Spleen (tissue), 11 donors: ENCODE data around the gene LIN7A. TPM values are rescaled to one million over a fixed set of nuclear protein-coding genes. Genes with fewer than 3 reads are reported as not detected.

Experiments
- DNase-seq: peaks from one replicate; pipeline ENCODE4 v3.0.0-alpha.2; 2020
- H3K27ac ChIP-seq, 8 donors: fragments of 200-600 bp; sonication (generic) in 7 of 8; 1 replicate in 4 of 8; 2 replicates in 4 of 8; pipeline versions ENCODE4 v1.5.0 to v1.8.0; 2016 to 2021; ENCODE audit warnings: inconsistent platforms in 4 of 8, mild to moderate bottlenecking in 4 of 8, moderate library complexity in 1 of 8
- H3K27me3 ChIP-seq, 7 donors: fragments of 200-600 bp; sonication (generic) in 6 of 7; replicated peaks in 1 of 7; 1 replicate in 4 of 7; 2 replicates in 3 of 7; pipeline versions ENCODE4 v1.5.0 to v1.8.0; 2016 to 2021; ENCODE audit warnings: inconsistent platforms in 3 of 7, mild to moderate bottlenecking in 1 of 7
- H3K36me3 ChIP-seq, 6 donors: fragments of 200-600 bp; sonication (generic) in 5 of 6; 1 replicate in 4 of 6; 2 replicates in 2 of 6; pipeline versions ENCODE4 v1.5.0 to v1.8.0; 2016 to 2021; ENCODE audit warnings: inconsistent platforms in 2 of 6
- H3K4me1 ChIP-seq, 6 donors: fragments of 200-600 bp; sonication (generic) in 5 of 6; 1 replicate in 3 of 6; 2 replicates in 3 of 6; pipeline versions ENCODE4 v1.5.0 to v1.8.0; 2016 to 2021; ENCODE audit warnings: inconsistent platforms in 3 of 6
- H3K4me3 ChIP-seq, 8 donors: fragments of 200-600 bp; sonication (generic) in 7 of 8; 1 replicate in 4 of 8; 2 replicates in 4 of 8; pipeline versions ENCODE4 v1.5.0 to v1.8.0; 2016 to 2021; ENCODE audit warnings: inconsistent platforms in 4 of 8, mild to moderate bottlenecking in 4 of 8, moderate library complexity in 2 of 8
- H3K9me3 ChIP-seq, 8 donors: fragments of 200-600 bp; sonication (generic) in 7 of 8; 1 replicate in 4 of 8; 2 replicates in 4 of 8; pipeline versions ENCODE4 v1.5.0 to v1.8.0; 2016 to 2021; ENCODE audit warnings: inconsistent platforms in 4 of 8
- POLR2A ChIP-seq, 3 donors: fragments of 450-650 bp; IDR thresholded peaks; one replicate each; pipeline ENCODE4 v1.5.1; 2017; ENCODE audit warnings: antibody characterized with exemption in 3 of 3, mild to moderate bottlenecking in 1 of 3
- POLR2AphosphoS5 ChIP-seq, 3 donors: sonication (generic); formaldehyde crosslinking; IDR thresholded peaks; one replicate each; pipeline ENCODE4 v1.5.1; 2017; ENCODE audit warnings: antibody characterized with exemption in 3 of 3
- WGBS, 5 donors: extraction: QIAGEN DNeasy Blood & Tissue Kit in 3 of 5; methylation state at CpG; one replicate each; pipeline versions ENCODE4 v1.1.5 to v1.1.7; 2013 to 2018; 5-methylcytosine and 5-hydroxymethylcytosine counted together
- intact Hi-C: fragments of 100-400 bp; cut with DNase I; formaldehyde crosslinking; loops from one replicate; pipeline ENCODE4 v1.15.0; 2023; ENCODE audit warnings: low total_unique reads
- microRNA-seq, 3 donors: library from miRNA; unstranded; fragments of <30 nt; microRNA quantifications; one replicate each; pipeline versions ENCODE4 to v1.1.0, GENCODE V29; 2019 to 2020
- polyA plus RNA-seq, 3 donors: library from polyadenylated mRNA; stranded (reverse); fragments of 200-250 nt; gene quantifications; one replicate each; pipeline ENCODE4 v1.2.1, GENCODE V29; 2013
- small RNA-seq, 4 donors: library from RNA; depleted of rRNA; stranded (forward); fragments of <200 nt; gene quantifications; one replicate each; pipeline ENCODE3, GENCODE V24; 2016
- total RNA-seq, 7 donors: library from RNA; depleted of rRNA in 3 of 7; stranded (reverse); fragments of >200 nt in 3 of 7; fragmentation: NEBNext Ultra II Directional in 4 of 7; extraction: Animal tissue kit (Norgen Biotek cat#: 25700) in 4 of 7; gene quantifications; one replicate each; pipeline versions ENCODE4 v1.1.0 to v1.2.1, GENCODE V29; 2016 to 2021
- TF ChIP-seq, protein P1 (sequence below), 11 experiments: fragments of 200-600 bp in 7 of 11; fragments of 450-650 bp in 4 of 11; sonication (generic) in 4 of 11; IDR thresholded peaks in 8 of 11; conservative IDR thresholded peaks in 3 of 11; 1 replicate in 7 of 11; 2 replicates in 4 of 11; pipeline versions ENCODE4 v1.4.0 to v1.8.0; 2016 to 2021; ENCODE audit warnings: antibody characterized with exemption in 11 of 11, inconsistent platforms in 4 of 11, mild to moderate bottlenecking in 1 of 11
- donor health status: healthy with polysubstance abuse.
- donor health status: DM: no; HTN: no; CAD: no; lungs with moderate emphysema.
- donor health status: DM: no; HTN: no; CAD: no.
- donor health status: Bipolar disorder and iron deficiency.
- donor health status: healthy.
- donor health status: DM: no; HTN: no; CAD: no.
- donor health status: DM: yes; HTN: yes; CAD: no.

Gene LIN7A
- total and polyA plus RNA-seq, 10 donors, result 1.7 to 31.6 (median 13.1) TPM

DNA sequence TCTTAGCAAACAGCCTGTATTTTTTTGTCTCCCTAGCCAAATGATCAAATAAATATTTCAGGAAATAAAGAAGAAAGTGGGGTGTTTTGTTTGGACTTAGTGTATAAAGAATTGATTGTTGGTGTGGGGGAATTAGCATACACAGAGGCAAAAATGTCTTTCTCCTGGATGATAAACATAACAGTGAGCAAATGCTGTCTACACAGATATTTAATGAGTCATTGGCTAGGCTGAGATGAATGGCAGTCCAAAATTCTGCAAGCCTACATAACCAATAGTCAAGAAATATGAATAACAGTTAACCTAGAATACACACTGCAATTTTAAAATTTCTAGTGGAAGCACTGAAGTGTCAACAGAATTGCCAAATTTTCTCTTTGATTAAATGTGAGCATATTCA is 185.3 kb downstream of the LIN7A start:
- Histone ChIP-seq H3K27me3 (no peaks in the 10 kb centered on the region), H3K36me3 (no peaks in the 10 kb centered on the region), H3K4me1 (no peaks in the 10 kb centered on the region), H3K9me3 (no peaks in the 10 kb centered on the region), H3K27ac (no peak overlapping the region), H3K4me3 (no peak overlapping the region)
- TF ChIP-seq POLR2AphosphoS5 (IDR thresholded peaks at IDR 0.05), result no peak
- TF ChIP-seq, protein P1, sequence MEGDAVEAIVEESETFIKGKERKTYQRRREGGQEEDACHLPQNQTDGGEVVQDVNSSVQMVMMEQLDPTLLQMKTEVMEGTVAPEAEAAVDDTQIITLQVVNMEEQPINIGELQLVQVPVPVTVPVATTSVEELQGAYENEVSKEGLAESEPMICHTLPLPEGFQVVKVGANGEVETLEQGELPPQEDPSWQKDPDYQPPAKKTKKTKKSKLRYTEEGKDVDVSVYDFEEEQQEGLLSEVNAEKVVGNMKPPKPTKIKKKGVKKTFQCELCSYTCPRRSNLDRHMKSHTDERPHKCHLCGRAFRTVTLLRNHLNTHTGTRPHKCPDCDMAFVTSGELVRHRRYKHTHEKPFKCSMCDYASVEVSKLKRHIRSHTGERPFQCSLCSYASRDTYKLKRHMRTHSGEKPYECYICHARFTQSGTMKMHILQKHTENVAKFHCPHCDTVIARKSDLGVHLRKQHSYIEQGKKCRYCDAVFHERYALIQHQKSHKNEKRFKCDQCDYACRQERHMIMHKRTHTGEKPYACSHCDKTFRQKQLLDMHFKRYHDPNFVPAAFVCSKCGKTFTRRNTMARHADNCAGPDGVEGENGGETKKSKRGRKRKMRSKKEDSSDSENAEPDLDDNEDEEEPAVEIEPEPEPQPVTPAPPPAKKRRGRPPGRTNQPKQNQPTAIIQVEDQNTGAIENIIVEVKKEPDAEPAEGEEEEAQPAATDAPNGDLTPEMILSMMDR (IDR thresholded peaks at IDR 0.05 in 8 of 11, conservative IDR thresholded peaks at IDR 0.05 in 3 of 11), result no peak
- intact Hi-C loops, result no loop called here
- no peak for DNase-seq

DNA sequence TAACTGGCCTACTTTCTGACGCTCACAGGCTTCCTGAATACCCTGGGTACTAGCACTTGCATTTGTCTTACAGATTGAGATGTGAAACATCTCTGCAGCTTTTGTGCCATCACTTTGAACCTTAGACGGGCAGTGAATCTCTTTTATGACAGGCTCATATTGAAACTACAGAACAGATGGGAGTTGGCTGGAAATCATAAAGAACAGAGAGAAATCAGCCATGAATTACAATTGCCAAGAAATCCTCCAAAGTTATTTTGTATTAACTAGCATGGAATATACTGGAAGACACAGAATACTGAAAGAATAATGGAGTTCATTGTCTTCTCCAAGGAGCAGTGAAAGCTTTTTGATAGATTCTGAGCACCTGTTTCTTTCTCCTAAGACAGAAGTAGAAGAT is 188.3 kb downstream of the LIN7A start:
- TF ChIP-seq POLR2A (IDR thresholded peaks at IDR 0.05), result no peak
- no peak for TF ChIP-seq POLR2AphosphoS5 (IDR thresholded peaks at IDR 0.05)
- TF ChIP-seq, protein P1 (IDR thresholded peaks at IDR 0.05 in 8 of 11, conservative IDR thresholded peaks at IDR 0.05 in 3 of 11), result no peak
- no peak overlapping the region for H3K4me3 ChIP-seq
- no peak for DNase-seq
- no peaks in the 10 kb centered on the region for H3K36me3 ChIP-seq
- intact Hi-C loops, result no loop called here
- H3K27ac ChIP-seq, result no peak overlapping the region
- no peaks in the 10 kb centered on the region for H3K9me3 ChIP-seq
- H3K27me3 ChIP-seq, result no peaks in the 10 kb centered on the region
- WGBS, 5 donors, result 76 to 90% (median 81%) methylated on average over 2 of the region's 2 CpGs
- H3K4me1 ChIP-seq, result no peaks in the 10 kb centered on the region

DNA sequence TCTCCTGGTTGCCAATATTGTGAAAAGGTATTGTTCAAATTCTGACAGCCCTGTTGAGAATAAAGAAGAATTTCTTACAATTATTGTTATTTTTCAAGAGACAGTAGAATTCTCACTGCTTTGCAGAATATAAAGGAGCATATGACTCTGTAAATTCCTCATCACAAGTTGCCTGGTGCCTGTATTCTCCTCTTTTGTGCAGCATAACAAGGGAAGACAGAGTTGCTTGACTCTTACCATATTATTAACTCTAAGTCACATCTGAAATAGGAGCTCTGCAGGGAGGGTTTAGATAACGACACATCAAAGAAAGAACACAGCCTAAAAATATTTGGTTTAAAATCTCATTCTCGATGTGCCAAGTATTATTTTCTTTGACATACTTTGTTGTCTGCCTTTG is 189.9 kb downstream of the LIN7A start:
- H3K36me3 ChIP-seq, result no peaks in the 10 kb centered on the region
- WGBS, 5 donors, result 75 to 84% (median 78%) methylated on average over 2 of the region's 2 CpGs
- DNase-seq, result no peak
- TF ChIP-seq, protein P1 (IDR thresholded peaks at IDR 0.05 in 8 of 11, conservative IDR thresholded peaks at IDR 0.05 in 3 of 11), result no peak
- TF ChIP-seq POLR2AphosphoS5 (IDR thresholded peaks at IDR 0.05), result no peak
- no peak for TF ChIP-seq POLR2A (IDR thresholded peaks at IDR 0.05)
- no peak overlapping the region for H3K27ac ChIP-seq
- H3K9me3 ChIP-seq, result no peaks in the 10 kb centered on the region
- intact Hi-C loops, result no loop called here
- no peak overlapping the region for H3K4me3 ChIP-seq
- H3K4me1 ChIP-seq, result no peaks in the 10 kb centered on the region
- no peaks in the 10 kb centered on the region for H3K27me3 ChIP-seq

DNA sequence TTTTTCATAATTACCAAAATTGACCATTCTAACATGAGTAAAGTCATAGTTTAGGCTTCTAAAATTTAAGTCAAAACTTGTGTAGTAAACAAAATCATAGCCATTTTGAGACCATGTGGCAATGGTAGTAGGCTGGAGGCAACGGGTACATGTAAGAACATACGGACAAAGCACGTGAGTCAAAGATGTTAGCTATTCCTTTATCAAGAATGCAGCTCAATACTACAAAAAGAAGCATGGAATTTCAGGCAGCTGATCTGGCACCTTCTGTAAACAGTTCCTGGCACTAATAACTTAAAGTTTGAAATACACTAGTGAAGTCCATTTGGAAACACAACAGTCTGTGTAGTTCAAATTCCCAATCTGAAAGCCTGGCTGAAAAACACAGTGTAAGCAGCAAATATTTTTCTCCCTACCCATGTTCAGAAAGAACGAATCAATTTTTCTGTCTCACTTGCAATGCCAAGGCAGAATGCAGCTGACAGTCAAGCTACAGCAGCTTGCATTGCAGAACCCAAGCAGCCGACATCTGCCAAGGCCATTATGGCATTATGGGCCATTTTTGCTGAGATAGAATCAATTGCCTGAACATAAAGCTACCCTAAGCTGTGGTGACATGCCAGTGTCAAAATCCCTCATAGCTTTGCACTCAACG is 191.8 kb downstream of the LIN7A start:
- no peak for DNase-seq
- 70 to 79% (median 72%) methylated on average over 6 of the region's 6 CpGs for WGBS, 5 donors
- intact Hi-C loops, result no loop called here
- H3K4me3 ChIP-seq, result no peak overlapping the region
- no peaks in the 10 kb centered on the region for H3K4me1 ChIP-seq
- no peak for TF ChIP-seq POLR2AphosphoS5 (IDR thresholded peaks at IDR 0.05)
- TF ChIP-seq, protein P1 (IDR thresholded peaks at IDR 0.05 in 8 of 11, conservative IDR thresholded peaks at IDR 0.05 in 3 of 11), result no peak
- no peak for TF ChIP-seq POLR2A (IDR thresholded peaks at IDR 0.05)
- no peaks in the 10 kb centered on the region for H3K27me3 ChIP-seq
- no peaks in the 10 kb centered on the region for H3K9me3 ChIP-seq
- H3K36me3 ChIP-seq, result no peaks in the 10 kb centered on the region
- no peak overlapping the region for H3K27ac ChIP-seq

Small RNA genes within 50 kb of the gene (microRNA-seq; reads per million reads assigned to microRNA genes)
- gene MIR617 (0 reads per million in 3 donors), gene MIR618 (3.4 to 7.2 (median 4.9) reads per million in 3 donors)

Small RNA genes within 50 kb of the gene (small RNA-seq; reads per million reads assigned to genes)
- 0 reads per million in 4 donors for gene MIR617
- gene MIR618, result 0 to 0.12 (median 0) reads per million in 4 donors

Other genes starting within 250 kb of the LIN7A start
- gene MYF6, start 230.3 kb downstream of the LIN7A start, total RNA-seq, result not detected
- under 1 TPM in 2 of 3 donors, not detected in 1; 0.03 to 0.04 TPM for gene MYF6, start 230.3 kb downstream of the LIN7A start, polyA plus RNA-seq
- not detected for gene MYF5, start 221.0 kb downstream of the LIN7A start, total RNA-seq
- not detected for gene MYF5, start 221.0 kb downstream of the LIN7A start, polyA plus RNA-seq
- gene ACSS3, start 140.1 kb upstream of the LIN7A start, total RNA-seq, result 10 to 100 TPM in 2 of 7 donors, 1 to 10 TPM in 5; 5.9 to 12.3 (median 9.0) TPM
- 1 to 10 TPM; 1.1 to 1.4 (median 1.3) TPM for gene ACSS3, start 140.1 kb upstream of the LIN7A start, polyA plus RNA-seq